ENCODE results near the gene RFC3. TPM values are rescaled to one million over a fixed set of nuclear protein-coding genes. Genes with fewer than 3 reads are reported as not detected.

RFC3 gene
- total and polyA plus RNA-seq, 2 of the 13 experiments (the other 11 are each of a cell fraction or from before 2014, with no cell fraction given), result 16.0 to 55.7 TPM

DNA sequence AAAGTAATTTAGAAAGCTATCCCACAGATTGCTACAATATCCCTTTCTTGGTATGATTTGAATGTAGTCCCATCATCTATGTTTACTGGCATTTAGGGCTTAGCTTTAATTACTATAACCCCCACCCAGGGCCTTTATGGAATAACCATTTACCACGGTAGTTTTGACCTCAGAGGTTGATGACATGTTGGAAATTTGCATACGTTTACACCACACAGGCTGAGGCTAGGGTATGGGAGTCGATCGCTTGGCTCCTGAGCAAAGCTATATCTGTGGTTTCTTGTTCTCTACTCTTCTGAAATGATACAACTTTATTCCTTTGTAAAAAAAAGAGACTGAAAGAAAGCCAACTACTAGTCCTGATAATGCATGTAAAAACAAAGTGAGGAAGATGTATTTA lies 28.2 kb upstream of the RFC3 start:
- in situ Hi-C loops (cut with HindIII; ENCODE audit: extremely low pct_ligation_motif_present, low pct_unique_long_range_greater_than_20kb), result loop anchor here (25.0 kb wide), 1 partner anchor 1373 kb away; no protein-coding TSS in a partner anchor
- DNase-seq (ENCODE audit: low spot score) (no peak), FAIRE-seq (no peak), ATAC-seq (no peak)
- CTCF ChIA-PET (ENCODE audit: low intra/inter-chr PET ratio, low total read pairs), result no interaction called here
- intact Hi-C loops (cut with micrococcal nuclease; ENCODE audit: unreplicated experiment), result no loop called here
- no peak overlapping the region for H2AFZ ChIP-seq (ENCODE audit: low read length)
- H3K36me3 ChIP-seq (replicated peaks in 1 of 2; ENCODE audit: control insufficient read depth in 1 of 2, insufficient read depth in 2 of 2, low read length in 2 of 2), result no peaks in the 10 kb centered on the region
- H3K9me3 ChIP-seq (ENCODE audit: low read length), result no peaks in the 10 kb centered on the region
- no TSS peak for BruUV-seq (replicated peaks)
- WGBS (ENCODE audit: low lambda C conversion rate), result 51% methylated on average over 4 of the region's 4 CpGs
- H3K9ac ChIP-seq (ENCODE audit: insufficient read depth, low read depth, low read length), result no peak overlapping the region
- H3K79me2 ChIP-seq (ENCODE audit: insufficient read depth, low read length), result no peaks in the 10 kb centered on the region
- peaks cover 0 to 2% of the 10 kb centered on the region in 2 experiments; a peak in 1 of 5 replicates for H3K27me3 ChIP-seq (ENCODE audit: control insufficient read depth in 1 of 2, insufficient read depth in 2 of 2, low read length in 2 of 2)
- H3K27ac ChIP-seq (ENCODE audit: extremely low read length, insufficient read depth, low read length), result no peak overlapping the region
- H3K4me2 ChIP-seq (ENCODE audit: low read depth, low read length), result no peak overlapping the region
- TF ChIP-seq NR2F6 (IDR thresholded peaks at IDR 0.05) (no peak), NR2F6 (CRISPR knock-in tag; IDR thresholded peaks at IDR 0.05) (no peak), ZNF260 (CRISPR knock-in tag; IDR thresholded peaks at IDR 0.05; ENCODE audit: borderline replicate concordance, low read depth) (no peak), SMC3 (IDR thresholded peaks at IDR 0.05; ENCODE audit: low read length) (no peak), ZSCAN21 (CRISPR knock-in tag; IDR thresholded peaks at IDR 0.05; ENCODE audit: borderline replicate concordance) (no peak)
- TF ChIP-seq, protein P1, sequence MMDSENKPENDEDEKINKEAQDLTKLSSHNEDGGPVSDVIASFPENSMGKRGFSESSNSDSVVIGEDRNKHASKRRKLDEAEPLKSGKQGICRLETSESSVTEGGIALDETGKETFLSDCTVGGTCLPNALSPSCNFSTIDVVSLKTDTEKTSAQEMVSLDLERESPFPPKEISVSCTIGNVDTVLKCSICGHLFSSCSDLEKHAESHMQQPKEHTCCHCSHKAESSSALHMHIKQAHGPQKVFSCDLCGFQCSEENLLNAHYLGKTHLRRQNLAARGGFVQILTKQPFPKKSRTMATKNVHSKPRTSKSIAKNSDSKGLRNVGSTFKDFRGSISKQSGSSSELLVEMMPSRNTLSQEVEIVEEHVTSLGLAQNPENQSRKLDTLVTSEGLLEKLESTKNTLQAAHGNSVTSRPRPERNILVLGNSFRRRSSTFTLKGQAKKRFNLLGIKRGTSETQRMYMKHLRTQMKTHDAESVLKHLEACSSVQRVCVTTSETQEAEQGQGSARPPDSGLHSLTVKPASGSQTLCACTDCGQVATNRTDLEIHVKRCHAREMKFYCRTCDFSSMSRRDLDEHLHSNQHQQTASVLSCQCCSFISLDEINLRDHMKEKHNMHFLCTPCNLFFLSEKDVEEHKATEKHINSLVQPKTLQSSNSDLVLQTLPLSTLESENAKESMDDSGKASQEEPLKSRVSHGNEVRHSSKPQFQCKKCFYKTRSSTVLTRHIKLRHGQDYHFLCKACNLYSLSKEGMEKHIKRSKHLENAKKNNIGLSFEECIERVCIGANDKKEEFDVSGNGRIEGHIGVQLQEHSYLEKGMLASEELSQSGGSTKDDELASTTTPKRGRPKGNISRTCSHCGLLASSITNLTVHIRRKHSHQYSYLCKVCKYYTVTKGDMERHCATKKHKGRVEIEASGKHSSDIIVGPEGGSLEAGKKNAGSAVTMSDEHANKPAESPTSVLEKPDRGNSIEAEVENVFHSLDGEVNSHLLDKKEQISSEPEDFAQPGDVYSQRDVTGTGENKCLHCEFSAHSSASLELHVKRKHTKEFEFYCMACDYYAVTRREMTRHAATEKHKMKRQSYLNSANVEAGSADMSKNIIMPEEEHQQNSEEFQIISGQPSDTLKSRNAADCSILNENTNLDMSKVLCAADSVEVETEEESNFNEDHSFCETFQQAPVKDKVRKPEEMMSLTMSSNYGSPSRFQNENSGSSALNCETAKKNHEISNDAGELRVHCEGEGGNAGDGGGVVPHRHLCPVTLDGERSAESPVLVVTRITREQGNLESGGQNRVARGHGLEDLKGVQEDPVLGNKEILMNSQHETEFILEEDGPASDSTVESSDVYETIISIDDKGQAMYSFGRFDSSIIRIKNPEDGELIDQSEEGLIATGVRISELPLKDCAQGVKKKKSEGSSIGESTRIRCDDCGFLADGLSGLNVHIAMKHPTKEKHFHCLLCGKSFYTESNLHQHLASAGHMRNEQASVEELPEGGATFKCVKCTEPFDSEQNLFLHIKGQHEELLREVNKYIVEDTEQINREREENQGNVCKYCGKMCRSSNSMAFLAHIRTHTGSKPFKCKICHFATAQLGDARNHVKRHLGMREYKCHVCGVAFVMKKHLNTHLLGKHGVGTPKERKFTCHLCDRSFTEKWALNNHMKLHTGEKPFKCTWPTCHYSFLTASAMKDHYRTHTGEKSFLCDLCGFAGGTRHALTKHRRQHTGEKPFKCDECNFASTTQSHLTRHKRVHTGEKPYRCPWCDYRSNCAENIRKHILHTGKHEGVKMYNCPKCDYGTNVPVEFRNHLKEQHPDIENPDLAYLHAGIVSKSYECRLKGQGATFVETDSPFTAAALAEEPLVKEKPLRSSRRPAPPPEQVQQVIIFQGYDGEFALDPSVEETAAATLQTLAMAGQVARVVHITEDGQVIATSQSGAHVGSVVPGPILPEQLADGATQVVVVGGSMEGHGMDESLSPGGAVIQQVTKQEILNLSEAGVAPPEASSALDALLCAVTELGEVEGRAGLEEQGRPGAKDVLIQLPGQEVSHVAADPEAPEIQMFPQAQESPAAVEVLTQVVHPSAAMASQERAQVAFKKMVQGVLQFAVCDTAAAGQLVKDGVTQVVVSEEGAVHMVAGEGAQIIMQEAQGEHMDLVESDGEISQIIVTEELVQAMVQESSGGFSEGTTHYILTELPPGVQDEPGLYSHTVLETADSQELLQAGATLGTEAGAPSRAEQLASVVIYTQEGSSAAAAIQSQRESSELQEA (CRISPR knock-in tag; IDR thresholded peaks at IDR 0.05; ENCODE audit: not compliant biosample characterization), result no peak
- H4K20me1 ChIP-seq (ENCODE audit: insufficient read depth, low read length), result no peaks in the 10 kb centered on the region
- peaks cover 6% of the 10 kb centered on the region for H3K4me1 ChIP-seq (ENCODE audit: insufficient read depth, low read length)
- no peak overlapping the region for H3K4me3 ChIP-seq (replicated peaks in 1 of 3; ENCODE audit: insufficient read depth in 1 of 3, low read depth in 2 of 3, low read length in 3 of 3)
- POLR2A ChIA-PET, result interaction anchor here (1.4 kb wide), 1 partner anchor 11 kb away, joined by 3 read pairs; no protein-coding TSS in a partner anchor
